ENCODE results near the gene PRRT1.
"Not testable (repeated sequence)": the region's sequence is repeated elsewhere in the genome, so short reads cannot be mapped to it uniquely, and the experiment has no call there.

Gene PRRT1

DNA sequence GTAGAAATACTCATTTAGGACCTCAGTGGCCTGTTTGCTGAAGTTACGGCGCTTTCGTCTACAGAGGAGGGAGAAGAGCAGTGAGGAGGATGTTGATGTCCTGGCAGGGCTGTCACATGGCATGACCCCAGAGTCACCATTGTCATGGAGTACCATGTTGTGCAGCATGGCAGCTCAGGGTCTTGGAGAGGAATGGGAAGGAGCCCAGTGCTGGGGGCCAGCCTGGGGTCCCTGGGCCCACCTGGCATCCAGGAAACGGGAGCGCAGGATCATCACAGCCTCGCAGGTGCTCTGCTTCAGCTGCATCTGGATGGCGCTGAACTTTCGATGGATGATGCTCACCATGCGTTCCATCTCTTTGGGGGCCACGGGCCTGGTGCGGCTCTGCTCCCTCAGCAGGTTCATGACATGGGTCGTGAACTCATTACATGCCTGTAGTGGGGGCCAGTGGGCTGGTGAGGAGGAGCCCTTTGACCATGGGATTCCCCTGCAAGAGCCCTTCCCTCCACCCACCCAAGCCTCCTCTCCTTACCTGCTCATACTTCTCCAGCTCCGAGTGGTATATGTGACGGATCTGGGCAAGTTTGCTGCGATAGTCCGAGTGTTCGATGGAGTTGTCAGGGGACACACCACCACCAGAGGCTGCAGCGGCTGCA, 36.1 kb upstream of the PRRT1 start:
- not testable (repeated sequence) for DNase-seq

DNA sequence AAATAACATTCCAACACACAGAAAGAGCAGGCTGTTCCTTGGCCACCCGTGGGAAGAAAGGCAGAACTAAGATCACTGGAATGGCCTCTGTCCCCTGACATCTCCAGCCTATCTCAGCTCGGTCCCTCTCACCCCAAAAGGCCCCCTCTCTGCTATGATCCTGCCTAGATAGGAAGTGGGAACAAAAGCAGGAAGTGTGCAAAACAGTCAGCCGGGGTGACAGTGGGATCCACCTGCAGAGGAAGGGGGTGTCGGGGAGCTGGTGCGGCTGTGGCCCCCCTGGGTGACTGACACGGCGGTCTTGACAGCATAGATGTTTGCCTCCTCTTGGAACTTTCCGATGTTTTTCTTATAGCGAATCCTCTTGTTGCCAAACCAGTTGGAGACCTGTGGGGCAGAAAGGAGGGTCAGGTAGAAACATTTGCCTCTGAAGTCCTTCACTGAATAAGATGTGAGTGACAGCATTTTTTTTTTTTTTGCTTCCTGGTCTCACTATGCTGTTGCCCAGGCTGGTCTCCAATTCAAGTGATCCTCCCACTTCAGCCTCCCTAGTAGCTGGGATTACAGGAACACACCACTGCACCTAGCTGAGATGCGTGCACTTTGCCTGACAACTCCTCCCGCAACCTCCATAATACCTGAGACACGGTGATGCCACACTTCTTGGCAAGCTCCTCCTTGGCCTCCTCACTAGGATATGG, 35.4 kb upstream of the PRRT1 start:
- no peak for DNase-seq

DNA sequence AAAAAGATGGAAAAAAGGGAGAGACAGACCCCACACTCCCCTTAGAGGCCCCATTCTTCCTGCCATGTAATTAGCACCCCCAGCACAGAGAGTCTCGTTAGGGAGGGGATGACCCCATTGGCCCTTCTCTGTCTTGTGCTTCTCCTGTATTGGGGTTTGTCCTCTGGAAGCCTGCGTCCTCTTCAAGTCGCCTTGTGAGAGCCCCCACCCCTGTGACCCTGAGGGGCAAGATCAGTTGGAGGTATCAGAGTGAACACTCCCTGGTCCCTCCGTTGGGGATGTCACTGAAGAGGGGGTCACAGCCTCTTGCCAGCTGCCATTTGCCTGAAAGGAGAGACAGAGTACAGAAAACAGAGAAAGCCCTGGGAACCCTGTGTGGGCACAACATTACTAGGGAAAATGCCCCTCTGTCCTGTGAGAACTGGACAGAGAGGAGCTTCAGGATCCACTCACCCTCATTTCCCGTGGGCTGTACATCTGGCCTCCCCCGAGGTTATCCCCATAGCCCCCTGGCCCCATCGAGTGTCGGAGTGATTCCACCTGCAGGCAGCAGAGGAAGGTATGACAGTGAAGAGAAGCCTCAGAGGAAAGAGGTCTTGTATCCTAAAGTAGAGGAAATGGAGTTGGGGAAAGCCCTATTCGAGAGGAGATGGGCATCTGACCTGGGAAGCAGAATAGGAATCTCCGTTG, 34.6 kb upstream of the PRRT1 start:
- DNase-seq: not testable (repeated sequence)

GRCh38 chr6:32185681-32186131, 34.0 kb upstream of the PRRT1 start:
- DNase-seq: peak; percentile 95

- DNase-seq: no peak
Measured at GRCh38 chr6:32184084-32184640, 32.4 kb upstream of the PRRT1 start, which contains the start of gene AGER. TSS of gene AGER (minus strand) at chr6:32184253. CDS start at chr6:32184222, 31 bp downstream.

- DNase-seq: no peak
Measured at GRCh38 chr6:32183483-32184083, 31.8 kb upstream of the PRRT1 start.

GRCh38 chr6:32183030-32183429, 31.3 kb upstream of the PRRT1 start:
- no peak for DNase-seq

GRCh38 chr6:32182555-32182981, 30.8 kb upstream of the PRRT1 start:
- DNase-seq: no peak

GRCh38 chr6:32181915-32182529, 30.3 kb upstream of the PRRT1 start:
- no peak for DNase-seq

GRCh38 chr6:32181148-32181702, 29.5 kb upstream of the PRRT1 start:
- no peak for DNase-seq

- DNase-seq: no peak
Measured at GRCh38 chr6:32179766-32180405, 28.1 kb upstream of the PRRT1 start.

DNA sequence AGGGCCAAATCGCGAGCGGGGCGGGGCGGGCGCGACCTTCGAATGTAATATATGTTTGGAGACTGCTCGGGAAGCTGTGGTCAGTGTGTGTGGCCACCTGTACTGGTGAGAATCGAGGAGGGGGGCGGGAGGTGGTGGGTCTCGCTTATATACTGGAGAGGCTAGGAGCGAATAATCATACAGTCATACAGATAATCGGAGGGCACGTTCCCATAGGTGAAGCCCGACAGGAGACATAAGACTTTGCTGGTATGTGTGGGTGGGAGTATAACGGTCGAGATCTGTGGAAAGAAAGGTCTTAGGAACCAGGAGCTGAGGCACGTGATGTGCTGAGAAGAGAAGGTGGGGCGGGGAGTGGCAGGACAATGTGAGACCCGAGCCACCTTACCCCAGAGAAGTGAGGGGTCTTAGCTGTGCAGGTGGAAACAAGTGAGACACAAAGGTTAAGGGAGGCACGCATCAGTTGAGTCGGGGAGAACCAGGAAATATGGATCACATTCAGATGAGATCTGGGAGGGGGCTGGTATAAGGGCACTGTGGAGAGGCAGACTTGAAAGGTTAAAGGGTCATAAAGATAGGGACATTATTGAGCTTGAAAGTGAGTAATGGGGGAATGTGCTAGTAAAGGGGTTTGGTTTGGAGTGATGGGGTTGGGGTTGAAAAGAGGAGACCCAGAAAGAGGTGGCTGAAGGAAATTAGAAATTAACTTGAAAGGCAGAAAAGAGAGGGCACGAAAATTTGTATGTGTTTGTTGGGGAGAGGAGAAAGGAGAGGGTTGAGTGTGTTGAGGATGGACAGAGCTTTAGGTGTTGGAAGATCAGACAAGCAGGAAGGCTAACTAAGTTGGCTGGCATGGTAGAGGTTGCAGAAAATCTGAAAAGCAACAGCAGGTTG, 27.1 kb upstream of the PRRT1 start:
- DNase-seq: no peak

GRCh38 chr6:32177788-32178546, 26.2 kb upstream of the PRRT1 start, which contains the start of gene RNF5:
TSS of gene RNF5 (plus strand) at chr6:32178405. CDS start at chr6:32178512, 107 bp downstream.
- peak; percentile 100 for DNase-seq

DNA sequence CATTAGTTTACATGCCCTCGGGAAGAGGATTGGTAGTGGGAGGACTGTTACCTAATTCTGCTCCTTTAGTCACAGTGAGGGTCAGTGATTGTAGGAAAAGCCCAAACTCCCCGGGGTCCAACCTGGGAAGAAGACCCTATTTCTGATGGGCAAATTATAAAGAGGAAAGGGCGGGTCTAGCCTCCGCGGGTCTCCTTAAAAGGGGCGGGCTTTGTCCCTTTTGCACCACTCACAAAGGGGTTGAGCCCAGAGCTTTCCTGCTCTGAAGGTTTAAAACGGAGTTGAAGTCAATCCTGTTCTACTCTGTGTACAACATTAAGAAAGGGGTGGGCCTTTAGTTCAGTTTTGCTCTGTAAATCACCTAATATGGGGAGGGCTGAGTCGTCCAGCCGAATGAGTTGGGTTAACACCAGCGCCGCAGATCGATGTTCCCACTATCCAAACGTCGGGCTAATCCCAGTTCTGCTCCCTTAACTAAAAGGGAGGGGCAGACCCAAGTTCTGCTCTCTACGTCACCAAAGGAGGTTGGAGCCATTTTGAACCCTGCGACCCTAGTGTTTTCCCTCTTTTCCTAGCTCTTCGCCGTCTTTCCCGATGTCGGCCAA, 25.5 kb upstream of the PRRT1 start:
- DNase-seq: no peak

- DNase-seq: no peak
Measured at GRCh38 chr6:32176476-32177182, 24.9 kb upstream of the PRRT1 start.

GRCh38 chr6:32175711-32176475, 24.2 kb upstream of the PRRT1 start, which contains the start of gene AGPAT1:
TSS of gene AGPAT1 (minus strand) at chr6:32176084. CDS start at chr6:32171496, 4,588 bp downstream.
- peak; percentile 98 for DNase-seq

DNA sequence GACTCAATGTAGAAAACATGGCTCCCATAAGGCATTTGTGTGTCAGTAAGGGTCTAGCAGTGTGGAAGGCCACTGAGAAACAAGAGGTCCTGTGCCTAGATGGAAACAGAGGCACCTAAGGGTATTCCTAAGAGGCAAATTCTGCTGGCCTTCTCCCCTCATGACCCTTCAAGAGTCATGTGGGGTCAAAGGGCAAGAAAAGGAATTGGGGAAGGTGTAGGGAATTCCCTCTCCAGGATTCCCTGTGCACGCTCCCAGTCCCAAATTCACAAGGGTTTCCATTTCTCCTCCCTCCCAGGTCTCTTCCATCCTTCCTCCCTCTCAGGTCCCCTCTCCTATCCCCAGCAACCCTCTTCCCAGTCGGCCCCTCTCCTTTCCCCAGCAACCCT, 23.6 kb upstream of the PRRT1 start:
- no peak for DNase-seq

GRCh38 chr6:32174416-32174815, 22.7 kb upstream of the PRRT1 start:
- no peak for DNase-seq

Measured in EL (cell line).